LNCAP (cell line): ENCODE measurements around the gene TSPOAP1.

Experiments
- TF ChIP-seq, protein P1 (sequence below): fragments of 450-650 bp; IDR thresholded peaks from 2 replicates; pipeline ENCODE4 v1.5.1; 2017; ENCODE audit warnings: mild to moderate bottlenecking

Gene TSPOAP1

DNA sequence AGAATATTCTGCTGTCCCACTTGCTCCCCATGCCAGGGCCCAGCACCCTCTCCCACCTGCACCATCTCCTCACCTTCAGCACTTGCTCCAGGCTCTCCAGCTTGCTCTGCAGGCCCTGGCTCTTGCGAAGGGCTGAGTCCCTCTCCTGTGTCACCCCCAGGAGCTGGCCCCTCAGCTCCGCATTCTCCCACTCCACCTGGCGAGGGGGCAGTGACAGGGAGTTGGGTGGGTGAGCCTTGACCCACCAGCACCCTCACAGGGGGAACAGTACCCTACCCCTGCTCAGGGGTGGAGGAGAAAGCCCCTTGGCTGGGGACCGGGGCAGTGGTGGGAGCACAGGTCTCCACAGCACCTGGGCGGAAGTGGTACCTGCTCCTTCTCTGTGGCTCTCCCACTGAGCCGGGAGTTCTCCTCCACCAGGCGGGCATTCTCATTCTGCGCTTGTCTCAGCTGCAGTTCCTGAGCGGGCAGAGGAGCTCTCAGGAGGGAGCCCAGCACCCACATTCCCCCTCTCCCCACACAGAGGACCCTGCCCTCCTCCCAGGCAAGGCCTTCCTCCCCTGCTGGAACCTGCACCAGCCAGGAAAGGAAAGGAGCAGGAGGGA, 5.9 kb downstream of the TSPOAP1 start:
- TF ChIP-seq, protein P1, sequence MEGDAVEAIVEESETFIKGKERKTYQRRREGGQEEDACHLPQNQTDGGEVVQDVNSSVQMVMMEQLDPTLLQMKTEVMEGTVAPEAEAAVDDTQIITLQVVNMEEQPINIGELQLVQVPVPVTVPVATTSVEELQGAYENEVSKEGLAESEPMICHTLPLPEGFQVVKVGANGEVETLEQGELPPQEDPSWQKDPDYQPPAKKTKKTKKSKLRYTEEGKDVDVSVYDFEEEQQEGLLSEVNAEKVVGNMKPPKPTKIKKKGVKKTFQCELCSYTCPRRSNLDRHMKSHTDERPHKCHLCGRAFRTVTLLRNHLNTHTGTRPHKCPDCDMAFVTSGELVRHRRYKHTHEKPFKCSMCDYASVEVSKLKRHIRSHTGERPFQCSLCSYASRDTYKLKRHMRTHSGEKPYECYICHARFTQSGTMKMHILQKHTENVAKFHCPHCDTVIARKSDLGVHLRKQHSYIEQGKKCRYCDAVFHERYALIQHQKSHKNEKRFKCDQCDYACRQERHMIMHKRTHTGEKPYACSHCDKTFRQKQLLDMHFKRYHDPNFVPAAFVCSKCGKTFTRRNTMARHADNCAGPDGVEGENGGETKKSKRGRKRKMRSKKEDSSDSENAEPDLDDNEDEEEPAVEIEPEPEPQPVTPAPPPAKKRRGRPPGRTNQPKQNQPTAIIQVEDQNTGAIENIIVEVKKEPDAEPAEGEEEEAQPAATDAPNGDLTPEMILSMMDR = no peak

DNA sequence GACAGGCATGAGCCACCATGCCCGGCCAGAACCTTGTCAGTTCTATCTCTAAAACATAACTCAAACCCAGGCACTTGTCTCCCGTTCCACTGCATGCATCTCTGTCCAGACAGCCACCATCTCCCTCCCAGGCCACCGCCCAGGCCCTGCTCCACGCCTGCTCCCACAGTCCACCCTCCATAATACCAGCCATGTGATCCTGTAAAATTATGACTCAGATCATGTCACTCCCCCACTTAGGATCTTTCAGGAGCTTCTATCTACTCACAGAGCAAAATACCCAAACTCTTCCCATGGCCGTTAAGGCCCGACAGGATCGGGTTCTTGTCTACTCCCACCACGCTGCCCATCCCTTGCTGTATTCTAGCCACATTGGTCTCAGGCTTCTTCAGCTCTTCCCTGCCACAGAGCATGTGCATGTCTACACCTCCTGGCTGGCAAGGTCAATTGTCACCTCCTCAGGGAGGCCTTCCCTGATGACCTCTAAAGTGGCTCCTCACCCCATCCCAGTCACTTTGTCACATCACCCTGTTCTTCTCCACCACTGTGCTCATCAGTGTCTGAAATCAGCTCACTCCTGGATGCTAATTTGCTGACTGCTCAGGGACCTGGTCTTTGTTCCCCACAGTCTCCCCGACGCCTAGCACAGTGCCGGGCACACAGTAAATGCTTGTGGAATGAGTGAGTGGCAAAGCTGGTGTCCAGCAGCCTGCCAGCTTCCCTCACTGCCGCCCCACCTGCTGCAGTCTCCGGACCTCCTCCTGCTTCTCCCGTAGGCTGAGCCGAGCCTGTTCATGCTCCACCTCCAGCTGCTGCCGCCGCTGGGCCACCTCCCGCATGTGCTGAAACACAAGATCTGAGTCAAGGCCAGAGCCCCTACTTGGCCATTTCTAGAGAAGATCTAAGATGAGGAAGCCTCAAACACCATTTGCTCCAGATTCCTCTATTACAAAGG, 6.7 kb downstream of the TSPOAP1 start:
- TF ChIP-seq, protein P1 = no peak

DNA sequence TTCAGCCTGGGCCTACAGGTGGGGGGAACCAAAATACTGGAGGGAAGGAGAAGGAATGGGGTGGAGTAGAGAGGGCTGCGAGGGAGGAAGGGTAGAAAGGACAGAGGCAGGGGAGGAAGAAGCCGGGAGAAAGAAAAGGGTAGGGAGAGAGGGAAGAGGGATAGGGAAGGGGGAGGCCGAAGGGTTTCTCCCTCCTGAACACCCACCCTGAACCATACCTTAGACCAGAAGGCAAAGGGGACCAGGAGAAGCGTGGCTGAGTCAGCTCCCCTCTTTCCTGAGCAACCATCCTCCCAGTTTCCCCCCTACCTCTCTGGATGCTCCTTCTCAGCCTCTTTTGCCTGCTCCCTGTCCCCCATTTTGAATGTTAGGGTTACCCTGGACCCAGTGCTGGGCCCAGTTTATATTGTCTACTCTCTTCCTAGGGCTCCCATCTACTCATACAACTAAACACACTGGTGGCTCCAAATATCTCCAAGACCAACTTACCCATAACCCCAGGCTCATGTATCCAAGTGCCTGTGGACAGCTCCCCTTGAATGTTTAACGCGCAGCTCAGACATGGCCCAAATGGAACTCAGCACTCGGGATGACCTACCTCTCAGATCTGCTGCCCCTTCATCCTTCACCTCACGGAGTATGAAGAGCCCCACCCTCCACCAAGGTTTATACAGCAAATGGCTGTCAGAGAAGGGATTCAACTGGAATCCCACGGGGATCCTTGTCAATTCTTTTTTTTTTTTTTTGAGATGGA, 7.8 kb downstream of the TSPOAP1 start:
- TF ChIP-seq, protein P1 = no peak

DNA sequence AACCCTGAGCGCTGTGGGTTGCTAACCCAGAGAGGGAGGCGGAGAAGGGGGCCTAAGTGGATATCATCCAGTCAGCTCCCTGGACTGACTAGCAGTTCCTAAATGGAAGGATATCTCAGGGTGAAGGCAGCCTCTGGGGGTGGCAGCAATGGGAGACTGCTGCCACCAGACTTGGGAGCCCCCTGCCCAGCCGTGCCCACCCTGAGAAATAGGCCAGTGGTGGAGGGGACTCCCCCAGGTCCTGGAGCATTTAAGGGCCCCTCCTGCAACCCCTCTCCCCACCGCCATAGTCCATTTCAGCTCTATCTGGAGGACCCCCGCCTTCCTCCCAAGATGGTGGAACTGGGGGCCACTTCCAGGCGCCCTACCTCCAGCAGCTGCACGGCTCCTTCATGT, 8.4 kb downstream of the TSPOAP1 start:
- TF ChIP-seq, protein P1 = no peak

DNA sequence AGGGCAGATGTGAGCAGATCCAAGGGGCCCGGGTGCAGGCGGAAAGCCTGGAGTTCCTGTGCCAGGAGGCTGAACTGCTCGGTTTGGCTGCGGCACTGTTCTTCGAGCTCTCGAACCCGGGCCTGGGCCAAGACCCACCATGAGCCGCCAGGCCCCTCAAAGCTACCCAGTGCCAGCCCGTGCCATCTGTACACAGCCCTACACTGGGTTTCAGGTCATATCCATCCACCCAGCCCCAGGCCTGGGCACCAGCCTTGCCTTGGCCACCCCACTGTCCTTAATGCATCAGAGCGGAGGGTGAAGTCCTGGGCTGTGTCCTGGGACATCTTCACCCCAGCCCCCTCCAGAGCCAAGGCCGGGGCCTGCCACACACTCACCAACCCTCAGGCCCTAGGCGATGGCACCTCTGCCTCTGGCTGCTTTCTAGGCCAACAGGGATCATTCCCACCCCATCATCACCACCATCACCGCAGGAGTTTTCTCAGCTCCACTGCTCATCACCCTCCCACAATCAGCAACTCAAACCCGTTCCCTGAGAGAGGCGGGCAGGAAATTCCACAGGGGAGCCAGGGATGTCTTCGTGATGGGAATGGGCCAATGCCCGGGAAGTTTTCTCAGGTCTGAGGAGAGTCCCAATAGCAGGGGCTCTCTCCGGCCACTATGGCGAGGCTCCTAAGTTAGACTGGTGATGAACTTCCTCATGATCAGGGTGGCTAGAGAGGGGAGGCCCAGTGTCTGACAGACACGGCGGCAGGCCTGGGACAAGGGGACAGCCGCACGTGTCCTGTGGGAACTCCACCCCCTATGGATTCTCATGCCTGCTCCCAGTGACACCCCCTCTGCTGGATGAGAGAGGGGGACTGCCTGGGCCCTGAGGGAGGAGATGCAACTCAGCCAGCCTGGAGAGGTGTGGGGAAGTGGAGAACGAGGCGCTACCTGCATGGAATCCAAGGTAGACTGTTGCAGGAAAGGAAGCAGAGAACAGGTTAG, 9.1 kb downstream of the TSPOAP1 start:
- TF ChIP-seq, protein P1 = no peak

DNA sequence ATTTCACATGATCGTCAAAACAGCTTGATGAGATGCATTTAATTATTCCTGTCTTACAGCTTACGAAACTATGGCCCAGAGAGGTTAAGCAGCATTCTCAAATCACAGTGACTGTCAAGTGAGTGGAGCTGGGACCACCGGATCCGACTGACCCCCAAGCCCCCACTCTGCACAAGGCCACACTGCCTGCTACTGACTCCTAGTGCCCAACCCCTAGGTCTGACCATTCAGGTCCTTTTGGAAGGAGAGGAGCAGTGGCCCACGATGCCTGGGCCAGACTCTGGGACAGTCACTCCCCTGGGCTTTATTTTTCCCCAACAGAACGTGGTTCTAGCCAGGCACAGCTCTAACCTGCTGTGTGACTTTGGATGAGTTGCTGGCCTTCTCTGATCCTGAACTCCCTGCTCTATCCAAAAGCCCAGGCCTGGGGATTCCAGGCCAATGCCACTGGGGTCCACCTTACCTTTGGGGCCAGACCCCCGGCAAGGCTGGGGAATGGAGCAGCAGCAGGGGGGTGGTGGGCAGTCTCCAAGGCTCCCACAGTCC, 9.9 kb downstream of the TSPOAP1 start:
- TF ChIP-seq, protein P1 = no peak
